Cortex of kidney (tissue), 1 donor: ENCODE measurements around the gene MMP27.

Experiments used
- DNase-seq: peaks from one replicate; lab custom pipeline; 2025; lab: John Stamatoyannopoulos, UW

MMP27 gene

GRCh38 chr11:102703826-102704493 is 1.6 kb downstream of the MMP27 start:
- no peak for DNase-seq

- DNase-seq = no peak
Observed at GRCh38 chr11:102695201-102695600, 10.4 kb downstream of the MMP27 start.

GRCh38 chr11:102685754-102686153 is 19.8 kb downstream of the MMP27 start:
- DNase-seq = no peak

GRCh38 chr11:102685338-102685737 is 20.2 kb downstream of the MMP27 start:
- no peak for DNase-seq

- no peak for DNase-seq
Observed at GRCh38 chr11:102683277-102683676, 22.3 kb downstream of the MMP27 start.

- no peak for DNase-seq
Observed at GRCh38 chr11:102680945-102681344, 24.6 kb downstream of the MMP27 start.

GRCh38 chr11:102678022-102678421 is 27.5 kb downstream of the MMP27 start:
- no peak for DNase-seq

- no peak for DNase-seq
Observed at GRCh38 chr11:102676084-102676483, 29.5 kb downstream of the MMP27 start.

- no peak for DNase-seq
Observed at GRCh38 chr11:102669664-102670063, 35.9 kb downstream of the MMP27 start.

- no peak for DNase-seq
Observed at GRCh38 chr11:102666331-102666957, 39.1 kb downstream of the MMP27 start.

- no peak for DNase-seq
Observed at GRCh38 chr11:102664001-102664752, 41.4 kb downstream of the MMP27 start.

GRCh38 chr11:102662607-102663006 is 43.0 kb downstream of the MMP27 start:
- DNase-seq = no peak

GRCh38 chr11:102661040-102661439 is 44.5 kb downstream of the MMP27 start:
- DNase-seq = no peak

GRCh38 chr11:102656528-102656927 is 49.0 kb downstream of the MMP27 start:
- no peak for DNase-seq

GRCh38 chr11:102655547-102655946 is 50.0 kb downstream of the MMP27 start:
- no peak for DNase-seq

- no peak for DNase-seq
Observed at GRCh38 chr11:102654761-102655160, 50.8 kb downstream of the MMP27 start.

GRCh38 chr11:102653744-102654291 is 51.8 kb downstream of the MMP27 start:
- DNase-seq = no peak

- no peak for DNase-seq
Observed at GRCh38 chr11:102647430-102647829, 58.1 kb downstream of the MMP27 start.

- no peak for DNase-seq
Observed at GRCh38 chr11:102643941-102644340, 61.6 kb downstream of the MMP27 start.
